Measurements from ENCODE around the gene CD300LD.

CD300LD gene

DNA sequence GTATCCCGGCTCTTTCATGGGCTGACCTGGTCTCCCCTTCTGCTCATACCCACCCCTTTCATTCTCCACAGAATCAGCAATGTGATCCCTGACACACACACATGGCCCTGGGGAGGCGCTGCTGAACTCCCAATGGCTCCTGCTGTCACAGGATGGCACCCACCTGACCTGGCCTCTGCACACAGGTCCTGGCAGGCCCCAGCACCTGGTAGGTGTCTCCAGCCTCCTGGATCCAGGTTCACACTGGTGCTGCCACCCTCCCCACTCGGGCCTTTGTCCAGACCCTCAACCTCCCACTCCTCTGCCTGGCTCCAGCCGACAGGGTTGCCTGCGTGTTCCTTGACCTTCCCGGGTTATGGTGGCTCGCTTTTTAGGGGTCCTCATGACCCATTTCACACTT lies 44.8 kb downstream of the CD300LD start:
- in situ Hi-C loops (cut with HindIII; ENCODE audit: low sequenced_read_pairs): no loop called here

DNA sequence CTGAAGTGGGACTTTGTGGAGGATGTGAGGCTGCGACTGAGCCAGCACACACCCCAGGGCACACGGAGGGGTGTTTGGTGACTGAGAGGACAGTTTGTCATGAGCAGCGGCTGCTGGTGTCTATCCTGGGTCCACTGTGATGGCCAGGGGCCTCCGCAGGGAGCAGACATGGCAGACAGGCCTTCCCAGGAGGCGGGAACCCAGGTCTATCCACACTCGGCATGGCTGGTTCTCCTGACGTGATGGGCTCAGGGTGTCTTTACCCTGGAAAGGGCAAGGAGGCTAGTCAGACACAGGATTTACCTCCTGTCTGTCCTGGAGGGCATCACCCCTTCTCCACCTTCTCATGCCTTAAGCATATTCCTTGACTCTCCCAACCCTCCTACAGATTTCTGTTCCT lies 45.5 kb downstream of the CD300LD start:
- in situ Hi-C loops (cut with HindIII; ENCODE audit: low sequenced_read_pairs): no loop called here

DNA sequence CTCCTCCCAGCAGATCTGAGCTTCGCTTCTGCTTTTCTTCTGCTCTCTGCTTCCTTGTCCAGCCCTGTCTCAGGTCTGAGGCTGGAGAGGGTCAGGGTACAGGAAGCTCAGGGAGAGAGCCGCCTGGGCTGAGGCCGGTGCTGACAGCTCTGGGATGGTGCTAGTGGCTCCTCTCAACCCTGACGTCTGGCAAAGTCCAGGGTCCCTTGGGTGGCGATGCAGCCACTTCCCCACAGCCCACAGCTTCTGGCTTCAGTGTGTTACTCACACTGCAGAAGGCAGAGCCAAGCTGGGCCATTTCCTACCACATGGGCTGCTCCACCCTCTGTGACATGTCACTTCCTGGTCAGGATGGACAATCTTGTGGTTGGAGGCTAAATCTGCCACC lies 46.2 kb downstream of the CD300LD start, which contains the start of gene CD300C:
TSS of gene CD300C (minus strand) at position 273 of the 388 bp plus-strand sequence. CDS start 333 bp downstream, outside the sequence.
- in situ Hi-C loops (cut with HindIII; ENCODE audit: low sequenced_read_pairs): no loop called here

DNA sequence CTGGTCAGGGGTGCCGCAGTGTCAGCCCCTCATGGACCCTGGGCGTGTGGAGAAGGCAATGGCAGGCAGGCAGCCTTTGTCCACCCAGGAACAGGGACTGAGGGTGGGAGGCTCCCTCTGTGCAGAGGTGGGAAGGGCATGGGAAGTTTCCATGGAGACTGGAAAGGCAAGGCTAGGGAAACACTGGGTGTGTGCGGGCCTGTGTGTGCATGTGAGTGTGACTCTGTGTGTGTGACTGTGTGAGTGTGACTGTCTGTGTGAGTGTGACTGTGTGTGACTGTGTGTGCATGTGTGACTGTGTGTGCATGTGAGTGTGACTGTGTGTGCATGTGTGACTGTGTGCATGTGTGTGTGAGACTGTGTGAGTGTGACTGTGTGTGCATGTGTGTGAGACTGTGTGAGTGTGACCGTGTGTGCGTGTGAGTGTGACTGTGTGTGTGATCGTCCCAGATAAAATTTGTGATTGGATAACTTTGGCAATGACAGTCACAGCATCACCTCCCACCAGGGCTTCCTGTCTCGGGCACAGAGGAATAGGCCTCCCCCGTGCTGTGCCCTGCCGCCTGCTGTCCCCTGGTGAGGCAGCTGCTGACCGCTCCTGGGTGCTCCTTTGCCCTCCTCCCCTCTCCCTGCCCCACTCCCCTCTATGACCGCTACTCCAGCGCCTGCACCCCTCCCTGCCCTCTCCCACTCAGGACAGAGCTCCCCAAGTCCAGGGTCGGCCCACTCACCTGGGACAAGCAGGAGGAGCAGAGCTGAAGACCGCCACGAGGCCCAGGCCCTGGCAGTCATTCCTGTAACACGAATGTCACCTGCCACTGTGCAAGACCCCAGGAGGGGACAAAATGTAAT lies 46.9 kb downstream of the CD300LD start:
- in situ Hi-C loops (cut with HindIII; ENCODE audit: low sequenced_read_pairs): no loop called here

DNA sequence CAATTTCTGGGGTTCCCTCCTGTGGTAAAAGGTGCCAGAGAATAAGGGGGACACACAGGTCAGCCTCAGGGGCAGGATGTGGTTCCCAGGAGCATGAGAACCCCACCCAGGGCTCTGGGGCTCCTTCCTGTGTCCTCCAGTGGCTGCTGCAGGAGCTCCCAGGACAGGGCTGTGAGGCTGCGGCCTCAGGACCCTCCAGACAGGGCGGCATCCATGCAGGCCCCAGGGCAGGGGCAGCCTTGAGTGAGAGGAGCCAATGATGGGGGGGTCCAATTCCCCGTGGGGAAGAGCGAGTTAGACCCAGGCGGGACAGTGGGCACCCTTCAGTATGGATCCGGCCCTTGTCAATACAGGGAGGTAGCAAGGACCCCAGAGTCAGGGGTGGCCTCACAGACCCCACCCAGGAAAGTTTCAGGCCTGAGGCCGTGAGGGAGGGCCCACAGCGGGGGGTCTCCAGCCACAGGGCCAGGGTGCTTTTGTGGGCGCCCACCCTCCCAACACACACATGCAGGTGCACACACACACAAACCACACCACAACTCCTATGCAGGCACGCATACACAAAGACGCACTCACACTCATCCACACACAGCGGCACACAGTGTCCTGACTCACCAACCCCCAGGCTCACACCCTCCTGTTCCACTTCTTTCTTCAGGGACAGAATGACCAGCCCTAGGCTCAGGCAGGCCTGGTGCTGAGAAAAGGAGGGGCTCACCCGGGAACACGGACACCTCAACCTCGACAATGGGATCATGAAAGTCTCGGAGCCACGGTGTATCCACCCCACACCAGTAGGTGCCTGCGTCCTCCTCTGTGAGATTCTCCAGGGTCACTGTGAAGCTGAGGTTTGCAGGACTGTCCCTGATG lies 48.0 kb downstream of the CD300LD start:
- in situ Hi-C loops (cut with HindIII; ENCODE audit: low sequenced_read_pairs): no loop called here

DNA sequence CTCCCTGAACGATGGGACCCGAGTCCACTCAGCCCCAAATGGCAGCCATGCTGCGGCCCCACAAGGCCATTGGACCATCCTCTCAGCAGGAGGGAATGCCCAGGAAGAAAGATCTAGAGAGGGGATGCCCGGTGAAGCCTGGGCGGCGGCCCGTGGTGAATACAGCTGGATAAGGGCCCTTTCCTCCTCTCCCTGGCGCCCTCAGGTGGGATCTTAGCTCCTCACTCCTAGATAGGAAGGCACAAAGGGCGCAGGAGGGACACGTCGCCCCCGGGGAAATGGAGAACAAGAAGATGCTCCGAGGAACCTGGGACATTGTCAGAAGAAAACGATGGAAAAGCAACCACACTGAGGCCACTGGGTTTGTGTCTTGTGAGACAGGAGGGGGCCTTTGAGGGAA lies 48.7 kb downstream of the CD300LD start:
- in situ Hi-C loops (cut with HindIII; ENCODE audit: low sequenced_read_pairs): no loop called here

DNA sequence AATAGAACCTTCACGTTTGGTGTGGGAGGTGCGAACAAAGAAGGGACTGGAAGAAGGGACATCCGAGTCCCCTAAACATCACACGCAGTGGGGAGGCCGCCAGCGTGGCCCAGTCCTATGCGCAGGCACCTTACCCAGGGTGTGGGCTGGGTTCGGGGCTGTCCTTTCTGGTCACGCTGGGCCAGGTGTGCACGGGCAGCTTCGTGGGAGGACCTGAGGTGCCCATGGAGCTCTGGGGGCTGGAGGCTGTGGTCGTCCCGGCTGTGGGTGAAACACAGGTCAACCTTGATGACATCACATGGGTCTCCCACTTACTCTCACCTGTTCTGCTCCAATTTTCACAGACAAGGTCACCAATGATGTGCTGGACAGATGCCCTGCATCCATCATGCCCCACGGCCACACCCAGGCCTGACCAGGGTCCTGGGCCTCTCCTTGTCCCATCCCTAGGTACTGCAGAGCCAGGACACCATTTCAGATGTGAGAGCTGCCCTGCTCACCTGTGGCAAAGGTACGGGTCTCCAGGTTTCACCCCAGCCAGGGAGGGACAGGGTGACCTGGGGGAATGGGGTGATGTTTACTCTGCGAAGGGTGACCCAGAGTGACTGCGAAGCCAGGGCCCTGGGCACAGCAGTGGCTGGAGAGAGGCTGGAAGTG lies 49.2 kb downstream of the CD300LD start:
- in situ Hi-C loops (cut with HindIII; ENCODE audit: low sequenced_read_pairs): no loop called here

DNA sequence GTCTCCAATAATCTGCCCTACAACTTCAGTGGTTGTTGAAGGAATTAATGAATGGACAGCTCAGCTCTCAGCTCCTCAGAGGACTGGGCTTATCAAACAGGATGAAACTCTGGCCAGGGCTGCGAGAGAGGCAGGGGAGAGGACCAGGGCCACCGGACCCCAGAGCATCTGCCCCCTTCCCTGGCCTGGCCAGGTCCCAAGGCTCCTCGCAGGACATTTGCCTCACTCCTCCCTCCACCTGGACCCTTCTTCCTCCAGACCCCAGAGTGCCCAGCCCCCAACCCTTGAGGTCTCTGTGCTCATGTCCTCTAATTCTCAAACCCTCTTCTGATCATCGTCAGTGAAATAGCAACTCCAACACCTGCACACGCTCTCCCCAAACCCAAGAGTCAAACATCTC lies 49.9 kb downstream of the CD300LD start:
- in situ Hi-C loops (cut with HindIII; ENCODE audit: low sequenced_read_pairs): no loop called here

DNA sequence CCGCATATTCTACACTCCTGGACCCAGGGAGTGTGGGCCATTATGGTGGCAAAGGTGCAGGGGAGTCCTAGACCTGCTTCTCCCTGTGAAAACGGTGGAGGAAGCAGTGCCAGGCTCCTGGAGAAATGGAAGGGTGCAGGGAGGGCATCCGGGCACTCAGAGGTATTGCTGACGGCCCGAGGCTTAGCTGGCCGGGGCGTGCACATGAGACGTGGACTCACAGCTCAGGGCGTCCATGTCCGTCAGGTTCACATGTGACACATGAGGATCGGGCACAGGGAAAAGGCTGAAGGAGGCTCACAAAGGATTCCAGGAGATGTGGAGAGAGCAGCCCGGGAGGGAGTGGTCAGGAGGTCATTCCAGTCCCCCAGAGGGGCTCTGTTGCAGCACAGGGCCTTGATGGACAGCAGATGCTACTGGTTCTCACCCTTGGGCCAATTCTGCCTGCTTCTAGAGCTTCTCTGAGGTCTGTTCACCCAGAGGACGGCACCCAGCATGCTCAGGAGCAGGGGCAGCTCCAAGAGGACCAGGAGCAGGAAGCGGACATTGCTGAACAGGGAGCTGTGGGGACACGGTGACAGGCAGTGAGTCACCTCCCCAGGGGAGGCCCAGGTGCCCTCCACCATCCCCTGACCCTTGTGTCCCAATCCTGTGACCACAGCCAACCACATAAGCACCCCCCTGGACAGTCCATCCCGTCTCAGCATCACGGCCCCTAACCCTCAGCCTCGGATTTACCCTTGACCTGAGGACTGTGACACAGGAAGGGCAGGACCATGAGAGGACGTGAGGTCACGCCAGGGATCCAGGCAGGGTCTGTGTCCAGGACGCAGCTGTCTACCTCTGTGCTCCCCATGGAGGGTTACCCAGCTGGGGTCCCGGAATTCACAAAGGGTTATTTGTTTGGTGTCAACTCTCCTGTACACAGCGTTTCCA lies 50.6 kb downstream of the CD300LD start:
- in situ Hi-C loops (cut with HindIII; ENCODE audit: low sequenced_read_pairs): no loop called here

DNA sequence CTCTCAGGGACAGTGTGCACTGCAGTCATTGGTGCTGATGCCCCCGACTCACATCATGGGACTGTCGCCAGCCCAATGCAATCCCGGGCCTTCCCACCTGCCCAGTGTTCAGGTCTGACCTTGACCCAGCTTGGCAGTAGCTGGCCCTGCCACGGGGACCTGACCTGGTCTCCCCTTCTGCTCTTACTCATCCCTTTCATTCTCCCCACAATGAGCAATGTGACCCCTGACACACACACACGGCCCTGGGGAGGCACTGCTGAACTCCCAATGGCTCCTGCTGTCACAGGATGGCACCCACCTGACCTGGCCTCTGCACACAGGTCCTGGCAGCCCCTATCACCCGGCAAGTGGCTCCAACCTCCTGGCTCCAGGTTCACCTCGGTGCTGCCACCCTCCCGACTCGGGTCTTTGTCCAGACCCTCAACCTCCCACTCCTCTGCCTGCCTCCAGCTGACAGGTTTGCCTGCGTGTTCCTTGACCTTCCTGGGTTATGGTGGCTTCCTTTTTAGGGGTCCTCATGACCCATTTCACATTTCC lies 52.7 kb downstream of the CD300LD start:
- in situ Hi-C loops (cut with HindIII; ENCODE audit: low sequenced_read_pairs): no loop called here

DNA sequence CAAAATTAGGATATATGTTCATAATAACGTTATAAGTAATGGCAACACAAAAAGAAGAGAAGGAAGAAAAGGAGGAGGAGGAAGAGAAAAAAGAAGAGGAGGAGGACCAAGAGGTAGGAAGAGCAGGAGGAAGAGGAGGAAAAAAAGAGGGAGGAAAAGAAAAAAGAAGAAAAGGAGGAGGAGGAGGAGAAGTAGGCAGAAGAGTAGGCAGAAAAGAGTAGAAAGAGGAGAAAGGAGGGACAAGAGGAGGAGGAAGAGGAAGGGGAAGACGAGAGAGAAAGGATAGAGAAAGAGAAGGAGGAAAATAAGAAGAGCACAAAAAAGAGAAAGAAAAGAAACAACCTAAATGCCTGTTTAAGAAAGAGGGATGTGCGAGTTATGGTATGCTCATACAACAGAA lies 55.2 kb downstream of the CD300LD start:
- in situ Hi-C loops (cut with HindIII; ENCODE audit: low sequenced_read_pairs): no loop called here

DNA sequence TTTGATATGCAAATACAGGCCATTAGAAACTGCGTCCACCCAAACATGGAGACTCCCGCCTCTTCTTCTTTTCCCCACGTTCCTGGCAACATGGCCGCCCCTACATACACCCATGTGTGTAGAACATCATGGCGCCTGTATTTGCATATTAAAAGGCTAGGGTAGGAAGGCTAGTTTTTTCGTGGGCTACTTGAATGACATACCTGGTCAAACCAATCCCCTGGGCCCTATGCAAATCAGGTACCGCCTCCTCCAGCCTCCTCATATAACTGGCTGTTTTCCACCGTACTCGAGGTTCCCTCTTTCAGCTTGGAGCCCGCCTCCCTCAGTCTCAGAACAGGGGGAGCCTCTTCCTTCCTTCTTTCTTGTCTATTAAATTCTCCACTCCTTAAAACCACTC lies 60.0 kb downstream of the CD300LD start:
- in situ Hi-C loops (cut with HindIII; ENCODE audit: low sequenced_read_pairs): no loop called here

DNA sequence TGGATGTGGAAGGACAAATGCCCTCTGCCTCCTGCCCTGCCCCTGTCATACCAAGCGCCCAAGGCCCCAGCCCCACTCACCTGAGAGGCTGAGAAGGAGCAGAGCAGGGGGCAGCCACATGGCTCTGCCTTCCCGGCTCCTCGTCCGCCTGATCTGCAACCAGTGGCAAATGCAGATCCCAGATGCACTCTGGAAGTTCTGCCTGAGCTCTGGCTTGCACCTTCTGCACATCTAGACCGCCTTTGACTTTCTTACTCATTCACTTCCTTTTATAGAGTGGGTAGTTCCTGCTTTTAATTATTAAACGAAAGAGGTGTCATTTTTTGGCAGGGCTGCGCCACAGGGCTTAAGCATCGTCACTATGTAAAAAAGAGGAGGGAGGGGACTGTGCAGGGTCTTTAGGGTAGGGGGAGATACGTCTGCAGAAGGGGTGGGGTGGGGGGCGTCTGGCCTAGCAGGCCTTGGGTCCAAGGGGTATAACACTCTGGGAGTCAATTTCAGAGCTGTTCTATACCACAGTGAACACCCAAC lies 60.8 kb downstream of the CD300LD start, which contains the start of gene CD300LB:
TSS of gene CD300LB (minus strand) at position 245 of the 531 bp plus-strand sequence. CDS start at position 120, 125 bp downstream.
- in situ Hi-C loops (cut with HindIII; ENCODE audit: low sequenced_read_pairs): no loop called here

DNA sequence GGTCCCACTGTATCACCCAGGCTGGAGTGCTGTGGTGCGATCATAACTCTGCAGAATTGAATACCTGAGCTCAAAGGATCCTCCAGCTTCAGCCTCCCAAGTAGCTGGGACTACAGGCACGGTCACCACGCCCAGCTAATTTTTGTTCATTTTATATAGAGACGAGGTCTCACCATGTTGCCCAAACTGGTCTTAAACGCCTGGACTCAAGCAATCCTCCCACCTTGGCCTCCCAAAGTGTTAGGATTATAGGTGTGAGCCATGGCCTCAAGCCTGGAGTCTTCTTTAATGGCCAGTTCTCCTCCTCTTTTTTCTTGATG lies 61.3 kb downstream of the CD300LD start:
- in situ Hi-C loops (cut with HindIII; ENCODE audit: low sequenced_read_pairs): no loop called here

Data from endothelial cell of hepatic sinusoid (primary cell).